CD4-positive, CD25-positive, alpha-beta regulatory T cell (primary cell): ENCODE results near the gene DR1. TPM values are rescaled to one million over a fixed set of nuclear protein-coding genes. Genes with fewer than 3 reads are reported as not detected.

Source experiments
- ATAC-seq, 2 donors: fragments of 150-1000 bp; cut with Tn5 transposase; one replicate each; pipeline ENCODE4 v1.10.0; 2021; ENCODE audit warnings: low read depth in 2 of 2, moderate number of reproducible peaks in 2 of 2, moderate library complexity in 1 of 2
- DNase-seq, 3 donors: peaks; one replicate each; pipeline versions ENCODE4 v3.0.0 to v3.0.0-alpha.2; 2012 to 2022; ENCODE audit warnings: mixed read lengths in 1 of 3
- H3K27ac ChIP-seq: one replicate; pipeline ENCODE4 v1.7.0; 2013; ENCODE audit warnings: mild to moderate bottlenecking, low read length; ENCODE audit not compliant: insufficient read depth, poor library complexity, severe bottlenecking
- H3K27me3 ChIP-seq: one replicate; pipeline ENCODE4 v1.7.0; 2013; ENCODE audit warnings: low read length; ENCODE audit not compliant: control insufficient read depth, insufficient read depth
- H3K36me3 ChIP-seq: one replicate; pipeline ENCODE4 v1.7.0; 2013; ENCODE audit warnings: mild to moderate bottlenecking, low read length, moderate library complexity; ENCODE audit not compliant: control insufficient read depth, insufficient read depth
- H3K4me1 ChIP-seq: 2 replicates; pipeline ENCODE4 v1.7.0; 2013; ENCODE audit warnings: mild to moderate bottlenecking, low read length; ENCODE audit not compliant: insufficient read depth, control insufficient read depth, poor library complexity, severe bottlenecking
- H3K4me3 ChIP-seq: one replicate; pipeline ENCODE4 v1.7.0; 2013; ENCODE audit warnings: low read depth, mild to moderate bottlenecking, low read length, moderate library complexity
- H3K9me3 ChIP-seq, 2 experiments: 1 replicate in 1 of 2; 2 replicates in 1 of 2; pipeline ENCODE4 v1.7.0; 2013; ENCODE audit warnings: low read length in 2 of 2, mild to moderate bottlenecking in 1 of 2, moderate library complexity in 1 of 2; ENCODE audit not compliant: control insufficient read depth in 2 of 2
- H3K27ac Mint-ChIP-seq, 3 donors: one replicate each; pipeline ENCODE4 v1.8.0; 2020 to 2022; ENCODE audit warnings: mild to moderate bottlenecking in 3 of 3, mixed read lengths in 3 of 3, moderate library complexity in 2 of 3
- H3K27me3 Mint-ChIP-seq: one replicate; pipeline ENCODE4 v1.8.0; 2022; ENCODE audit warnings: mild to moderate bottlenecking, mixed read lengths
- H3K36me3 Mint-ChIP-seq: one replicate; pipeline ENCODE4 v1.8.0; 2020; ENCODE audit warnings: mixed read lengths
- H3K4me1 Mint-ChIP-seq, 4 donors: one replicate each; pipeline ENCODE4 v1.8.0; 2020 to 2022; ENCODE audit warnings: mixed read lengths in 4 of 4, mild to moderate bottlenecking in 1 of 4
- H3K4me3 Mint-ChIP-seq, 4 donors: one replicate each; pipeline ENCODE4 v1.8.0; 2020 to 2022; ENCODE audit warnings: mild to moderate bottlenecking in 4 of 4, mixed read lengths in 4 of 4, moderate library complexity in 3 of 4
- H3K9me3 Mint-ChIP-seq, 7 donors: one replicate each; pipeline ENCODE4 v1.8.0; 2020 to 2022; ENCODE audit warnings: mixed read lengths in 7 of 7, mild to moderate bottlenecking in 3 of 7, moderate library complexity in 2 of 7
- polyA plus RNA-seq, 4 donors: library from polyadenylated mRNA; unstranded; fragments of 300-500 nt; fragmentation: Illumina TruSeq; gene quantifications; one replicate each; pipeline ENCODE4 v1.2.3, GENCODE V29; 2021
- total RNA-seq: library from RNA; stranded (reverse); gene quantifications from one replicate; pipeline ENCODE4 v1.2.3, GENCODE V29; 2022

The DR1 gene
- total RNA-seq, result 85.4 TPM
- polyA plus RNA-seq, result 10 to 100 TPM; 69.5 to 83.5 (median 74.6) TPM

DNA sequence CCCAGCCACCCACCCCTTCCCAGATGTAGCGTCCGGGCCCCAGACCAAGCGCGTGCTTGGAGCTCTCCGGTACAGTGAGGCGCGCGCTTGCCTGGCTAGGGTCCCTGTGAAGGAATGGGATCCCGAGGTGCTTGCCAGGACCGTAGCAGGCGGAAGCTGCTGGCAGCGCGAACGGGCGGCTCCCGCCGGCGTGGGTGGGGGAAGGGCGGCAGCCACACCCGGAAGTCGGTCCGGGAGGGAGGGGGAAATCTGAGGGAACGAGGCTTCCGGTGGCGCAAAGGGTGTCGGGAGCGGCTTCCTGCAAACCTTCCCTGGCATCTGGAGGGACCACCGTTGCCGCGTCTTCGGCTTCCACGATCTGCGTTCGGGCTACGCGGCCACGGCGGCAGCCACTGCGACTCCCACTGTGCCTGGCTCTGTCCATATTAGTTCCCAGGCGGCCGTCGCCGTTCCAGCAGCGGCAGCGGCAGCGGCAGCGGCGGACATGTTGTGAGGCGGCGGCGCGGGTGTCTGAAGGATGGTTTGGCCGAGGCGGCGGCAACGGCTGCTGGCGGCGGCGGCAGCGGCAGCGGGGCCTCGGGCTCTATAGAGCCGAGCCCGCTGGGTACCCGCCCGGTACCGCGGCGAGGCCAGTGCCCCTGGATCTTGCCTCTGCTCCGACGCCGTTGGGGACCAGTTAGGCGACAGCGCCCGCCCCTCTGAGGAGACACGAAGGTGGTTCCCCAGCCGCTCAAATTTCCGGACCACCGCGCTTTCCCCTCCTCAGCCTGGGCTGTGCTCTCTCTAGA is at the start of gene DR1:
Gene DR1, plus strand, starts transcription at position 275 of the 788 bp plus-strand sequence. CDS start 739 bp downstream, outside the sequence.
- H3K36me3 ChIP-seq, result no peaks in the 10 kb centered on the region
- peaks cover 35% of the 10 kb centered on the region for H3K4me1 ChIP-seq
- H3K27ac ChIP-seq, result peak within 1 kb of the TSS; percentile 95
- Mint-ChIP-seq H3K9me3 (no peaks in the 10 kb centered on the region), H3K27ac (peak within 1 kb of the TSS; percentile 99), H3K4me3 (peak within 1 kb of the TSS; percentile 97 to 99 (median 98)), H3K27me3 (no peaks in the 10 kb centered on the region), H3K36me3 (peaks cover 5% of the 10 kb centered on the region), H3K4me1 (peaks cover 15 to 45% (median 32%) of the 10 kb centered on the region in 4 donors)
- DNase-seq, result peak; percentile 86 to 93 (median 89)
- H3K9me3 ChIP-seq, result no peaks in the 10 kb centered on the region
- no peaks in the 10 kb centered on the region for H3K27me3 ChIP-seq
- peak; percentile 84 to 87 for ATAC-seq
- H3K4me3 ChIP-seq, result peak within 1 kb of the TSS; percentile 96

DNA sequence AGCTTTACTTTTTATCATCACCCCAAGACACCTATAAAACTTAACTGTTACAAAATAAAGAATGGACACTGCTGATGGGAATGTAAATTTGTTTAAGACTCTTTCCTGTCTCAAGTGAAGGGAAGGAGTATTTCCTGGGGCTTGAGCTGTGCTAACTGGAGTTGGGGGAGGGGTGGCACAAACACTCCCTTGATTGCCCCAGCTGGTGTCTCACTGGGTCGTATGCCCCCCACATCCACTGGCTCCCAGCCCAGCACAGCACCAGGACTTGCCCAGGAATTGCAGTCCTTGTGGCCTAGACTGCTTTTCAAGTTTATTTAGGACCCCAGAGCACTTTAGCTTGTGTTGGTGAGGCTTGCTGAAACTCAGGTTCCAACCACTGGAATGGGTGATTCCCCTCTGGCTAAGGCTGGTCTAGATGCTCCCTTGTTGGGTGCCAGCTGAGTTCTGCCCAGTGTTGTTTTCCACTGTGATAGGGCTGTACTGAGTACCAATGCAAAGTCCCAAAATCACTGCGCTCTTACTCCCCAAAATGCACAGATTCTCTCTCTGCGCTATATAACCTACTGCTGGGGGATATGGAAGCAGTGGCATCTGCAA is 49.1 kb upstream of the DR1 start:
- Mint-ChIP-seq H3K4me3 (no peak overlapping the region), H3K9me3 (no peaks in the 10 kb centered on the region), H3K27me3 (no peaks in the 10 kb centered on the region), H3K4me1 (peaks cover 0 to 12% (median 5%) of the 10 kb centered on the region in 4 donors), H3K36me3 (peaks cover 20% of the 10 kb centered on the region), H3K27ac (peak overlapping the region in 1 of 3 donors; percentile 43)
- Histone ChIP-seq H3K36me3 (peaks cover 3% of the 10 kb centered on the region), H3K27ac (no peak overlapping the region), H3K4me1 (no peaks in the 10 kb centered on the region), H3K9me3 (no peaks in the 10 kb centered on the region), H3K4me3 (no peak overlapping the region), H3K27me3 (no peaks in the 10 kb centered on the region)
- ATAC-seq (no peak), DNase-seq (no peak)

DNA sequence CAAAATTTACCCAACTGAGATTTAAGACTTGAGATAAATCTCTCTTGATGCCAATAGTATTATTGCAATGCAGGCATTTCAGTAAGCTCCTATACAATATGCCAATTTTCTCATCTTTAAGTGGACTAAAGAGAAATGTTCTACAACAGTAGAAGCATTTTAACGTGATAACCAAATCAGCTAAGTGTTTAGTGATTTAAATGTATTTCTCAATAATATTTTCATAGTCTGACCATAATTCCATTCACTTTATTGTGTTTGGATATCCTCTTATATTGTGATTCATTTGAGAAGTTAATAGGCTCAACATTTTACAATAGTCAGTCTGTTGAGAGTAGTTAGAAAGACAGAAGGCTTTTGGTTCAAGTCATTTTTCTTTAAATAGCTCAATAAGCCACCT is 44.6 kb upstream of the DR1 start:
- no peak overlapping the region for H3K4me3 ChIP-seq
- no peak for ATAC-seq
- peaks cover 16% of the 10 kb centered on the region for H3K36me3 Mint-ChIP-seq
- H3K27me3 ChIP-seq, result no peaks in the 10 kb centered on the region
- peaks cover 0 to 1% (median 0%) of the 10 kb centered on the region in 7 donors for H3K9me3 Mint-ChIP-seq
- no peak overlapping the region for H3K4me3 Mint-ChIP-seq
- no peak overlapping the region for H3K27ac Mint-ChIP-seq
- no peak for DNase-seq
- peaks cover 3 to 7% (median 5%) of the 10 kb centered on the region in 4 donors for H3K4me1 Mint-ChIP-seq
- peaks cover 3% of the 10 kb centered on the region for H3K36me3 ChIP-seq
- H3K27me3 Mint-ChIP-seq, result no peaks in the 10 kb centered on the region
- H3K9me3 ChIP-seq, result no peaks in the 10 kb centered on the region
- no peaks in the 10 kb centered on the region for H3K4me1 ChIP-seq
- no peak overlapping the region for H3K27ac ChIP-seq

DNA sequence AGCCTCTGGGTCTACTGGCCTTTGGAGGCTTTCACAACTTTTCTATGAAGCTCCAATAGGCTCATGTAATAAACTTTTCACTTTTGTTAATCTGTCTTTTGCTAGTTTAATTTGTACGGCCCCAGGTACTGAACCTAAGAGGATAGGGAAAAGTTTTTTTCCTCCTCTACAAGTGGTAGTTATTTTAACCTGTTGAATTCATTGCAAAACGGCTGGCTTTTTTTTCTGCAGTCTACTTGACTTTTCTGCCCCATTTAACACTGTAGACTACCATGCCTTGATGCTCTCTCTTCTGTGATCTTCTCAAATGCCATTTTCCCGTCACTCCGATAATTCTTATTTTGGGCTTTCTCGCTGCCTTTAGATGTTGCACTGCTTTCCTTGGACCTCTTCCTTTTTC is 43.6 kb upstream of the DR1 start:
- H3K36me3 ChIP-seq, result peaks cover 3% of the 10 kb centered on the region
- H3K4me1 ChIP-seq, result no peaks in the 10 kb centered on the region
- H3K36me3 Mint-ChIP-seq, result peaks cover 16% of the 10 kb centered on the region
- no peak overlapping the region for H3K27ac Mint-ChIP-seq
- H3K27me3 ChIP-seq, result no peaks in the 10 kb centered on the region
- H3K27ac ChIP-seq, result no peak overlapping the region
- DNase-seq (no peak), ATAC-seq (no peak)
- peaks cover 0 to 1% (median 0%) of the 10 kb centered on the region in 7 donors for H3K9me3 Mint-ChIP-seq
- no peak overlapping the region for H3K4me3 Mint-ChIP-seq
- no peaks in the 10 kb centered on the region for H3K9me3 ChIP-seq
- H3K4me3 ChIP-seq, result no peak overlapping the region
- peaks cover 2 to 7% (median 4%) of the 10 kb centered on the region in 4 donors for H3K4me1 Mint-ChIP-seq
- no peaks in the 10 kb centered on the region for H3K27me3 Mint-ChIP-seq

DNA sequence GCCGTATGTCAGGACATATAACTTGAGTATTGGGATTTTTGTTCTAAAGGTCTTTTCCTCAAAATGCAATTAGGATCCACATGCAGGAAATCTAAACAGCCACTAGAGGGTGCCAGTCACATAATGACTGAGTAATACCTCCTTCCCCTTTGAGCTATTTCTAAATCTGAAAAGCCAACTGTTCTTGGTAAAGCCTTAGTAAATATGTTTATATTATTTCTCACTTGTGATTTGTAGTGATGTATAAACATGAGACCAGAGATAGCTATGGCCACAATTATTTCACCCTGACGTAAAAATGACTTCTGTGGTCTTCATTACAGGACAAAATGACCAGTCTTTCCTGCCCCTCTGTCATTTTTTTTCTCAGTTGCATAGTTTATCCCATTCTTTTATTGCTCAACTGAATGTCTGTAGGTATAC is 41.0 kb upstream of the DR1 start:
- peak in 1 of 2 donors; percentile 65 for ATAC-seq
- H3K9me3 Mint-ChIP-seq, result peaks cover 0 to 1% (median 0%) of the 10 kb centered on the region in 7 donors
- DNase-seq, result peak; percentile 30 to 71 (median 65)
- no peak overlapping the region for H3K27ac Mint-ChIP-seq
- no peaks in the 10 kb centered on the region for H3K36me3 ChIP-seq
- no peaks in the 10 kb centered on the region for H3K4me1 ChIP-seq
- no peak overlapping the region for H3K4me3 ChIP-seq
- no peak overlapping the region for H3K27ac ChIP-seq
- H3K27me3 ChIP-seq, result no peaks in the 10 kb centered on the region
- H3K36me3 Mint-ChIP-seq, result peaks cover 9% of the 10 kb centered on the region
- peaks cover 2 to 7% (median 4%) of the 10 kb centered on the region in 4 donors for H3K4me1 Mint-ChIP-seq
- H3K4me3 Mint-ChIP-seq, result no peak overlapping the region
- no peaks in the 10 kb centered on the region for H3K27me3 Mint-ChIP-seq
- no peaks in the 10 kb centered on the region for H3K9me3 ChIP-seq

DNA sequence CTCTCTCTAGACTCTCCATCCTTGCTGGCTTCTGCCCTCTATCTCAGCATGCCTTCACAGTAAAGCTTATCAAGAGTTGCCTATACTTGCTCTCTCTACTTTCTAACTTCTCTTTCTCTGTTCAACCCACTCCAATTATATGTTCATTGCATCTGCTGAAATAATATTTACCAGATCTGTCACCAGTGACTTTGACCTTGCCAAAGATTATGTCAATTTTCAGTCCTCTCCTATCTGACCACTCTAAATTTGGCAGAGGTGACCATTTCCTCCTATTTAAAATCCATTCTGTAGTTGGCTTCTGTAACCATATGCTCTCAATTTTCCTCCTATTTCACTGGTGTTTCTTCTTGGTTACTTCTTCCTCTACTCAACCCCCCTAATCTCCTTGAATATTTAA is 38.8 kb upstream of the DR1 start:
- H3K27me3 ChIP-seq, result no peaks in the 10 kb centered on the region
- ATAC-seq, result no peak
- no peaks in the 10 kb centered on the region for H3K9me3 ChIP-seq
- Mint-ChIP-seq H3K4me3 (no peak overlapping the region), H3K27ac (no peak overlapping the region), H3K9me3 (peaks cover 0 to 1% (median 0%) of the 10 kb centered on the region in 7 donors), H3K36me3 (peaks cover 13% of the 10 kb centered on the region), H3K27me3 (no peaks in the 10 kb centered on the region), H3K4me1 (peaks cover 2 to 10% (median 5%) of the 10 kb centered on the region in 4 donors)
- no peak overlapping the region for H3K4me3 ChIP-seq
- H3K36me3 ChIP-seq, result no peaks in the 10 kb centered on the region
- no peak for DNase-seq
- no peak overlapping the region for H3K27ac ChIP-seq
- H3K4me1 ChIP-seq, result no peaks in the 10 kb centered on the region

DNA sequence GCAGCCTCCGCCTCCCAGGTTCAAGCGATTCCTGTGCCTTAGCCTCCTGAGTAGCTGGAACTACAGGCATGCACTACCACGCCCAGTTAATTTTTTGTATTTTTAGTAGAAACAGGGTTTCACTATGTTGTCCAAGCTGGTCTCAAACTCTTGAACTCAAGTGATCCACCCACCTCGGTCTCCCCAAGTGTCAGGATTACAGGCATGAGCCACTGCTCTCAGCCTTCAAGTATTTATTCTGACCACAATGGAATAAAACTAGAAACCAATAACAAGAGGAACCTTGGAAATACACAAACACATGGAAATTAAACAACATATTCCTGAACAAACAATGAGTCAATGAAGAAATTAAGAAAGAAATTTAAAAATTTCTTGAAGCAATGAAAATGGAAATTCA is 32.7 kb upstream of the DR1 start:
- Histone ChIP-seq H3K9me3 (no peaks in the 10 kb centered on the region), H3K4me3 (no peak overlapping the region), H3K36me3 (no peaks in the 10 kb centered on the region), H3K27me3 (no peaks in the 10 kb centered on the region), H3K4me1 (no peaks in the 10 kb centered on the region), H3K27ac (no peak overlapping the region)
- Mint-ChIP-seq H3K9me3 (no peaks in the 10 kb centered on the region), H3K27ac (no peak overlapping the region), H3K27me3 (no peaks in the 10 kb centered on the region), H3K4me1 (peaks cover 0 to 9% (median 6%) of the 10 kb centered on the region in 4 donors), H3K4me3 (no peak overlapping the region), H3K36me3 (peaks cover 12% of the 10 kb centered on the region)
- ATAC-seq, result no peak
- DNase-seq, result no peak
